Astrocyte of the cerebellum (primary cell): ENCODE measurements around the gene PMAIP1.

Experiments used
- DNase-seq: peaks from one replicate; pipeline ENCODE4 v3.0.0-alpha.2; 2011; ENCODE audit warnings: low read depth
- H3K4me3 ChIP-seq: 2 replicates; pipeline ENCODE4 v1.5.1; 2011; ENCODE audit warnings: mild to moderate bottlenecking, low read depth, low read length, moderate library complexity
- CTCF ChIP-seq: IDR thresholded peaks from 2 replicates; pipeline ENCODE4 v1.5.1; 2012; ENCODE audit warnings: low read length, low read depth, moderate library complexity, mild to moderate bottlenecking; ENCODE audit errors: missing control alignments
- in situ Hi-C: cut with HindIII; loops from 2 replicates; pipeline ENCODE4 v1.10.0; 2017; ENCODE audit warnings: low sequenced_read_pairs

Gene PMAIP1

GRCh38 chr18:59902993-59903610, 3.3 kb downstream of the PMAIP1 start:
- no peak for DNase-seq
- no peak overlapping the region for H3K4me3 ChIP-seq
- no peak for TF ChIP-seq CTCF
- in situ Hi-C loops, result no loop called here

GRCh38 chr18:59904011-59904601, 4.3 kb downstream of the PMAIP1 start:
- no peak for DNase-seq
- in situ Hi-C loops, result no loop called here

GRCh38 chr18:59905686-59906091, 5.9 kb downstream of the PMAIP1 start:
- no peak for DNase-seq
- no peak overlapping the region for H3K4me3 ChIP-seq
- TF ChIP-seq CTCF, result no peak
- in situ Hi-C loops, result no loop called here

More at GRCh38 chr18:59904011-59904601, 4.3 kb downstream of the PMAIP1 start:
- TF ChIP-seq CTCF, result no peak
- no peak overlapping the region for H3K4me3 ChIP-seq

- no peak for TF ChIP-seq CTCF
- no peak overlapping the region for H3K4me3 ChIP-seq
- DNase-seq, result no peak
- in situ Hi-C loops, result no loop called here
Observed at GRCh38 chr18:59906203-59906602, 6.4 kb downstream of the PMAIP1 start.

- TF ChIP-seq CTCF, result no peak
- DNase-seq, result no peak
- H3K4me3 ChIP-seq, result no peak overlapping the region
- in situ Hi-C loops, result no loop called here
Observed at GRCh38 chr18:59907172-59907571, 7.4 kb downstream of the PMAIP1 start.

- TF ChIP-seq CTCF, result no peak
- in situ Hi-C loops, result no loop called here
- H3K4me3 ChIP-seq, result no peak overlapping the region
- DNase-seq, result no peak
Observed at GRCh38 chr18:59907660-59908059, 7.9 kb downstream of the PMAIP1 start.
